Nephron (organoid): ENCODE measurements around the gene IPO5.
"Not testable (repeated sequence)": the region's sequence is repeated elsewhere in the genome, so short reads cannot be mapped to it uniquely, and the experiment has no call there.

Source experiments
- H3K27ac Mint-ChIP-seq, 3 experiments: 2 replicates each; pipeline ENCODE4 v1.8.0; 2020; ENCODE audit warnings: mixed read lengths in 3 of 3, mild to moderate bottlenecking in 2 of 3, moderate library complexity in 1 of 3
- H3K27me3 Mint-ChIP-seq: 2 replicates; pipeline ENCODE4 v1.8.0; 2021; ENCODE audit warnings: low read depth, mild to moderate bottlenecking, moderate library complexity, mixed read lengths
- H3K36me3 Mint-ChIP-seq: 2 replicates; pipeline ENCODE4 v1.8.0; 2020; ENCODE audit warnings: low read depth, mixed read lengths
- H3K4me1 Mint-ChIP-seq: 2 replicates; pipeline ENCODE4 v1.8.0; 2020; ENCODE audit warnings: mixed read lengths
- H3K4me3 Mint-ChIP-seq, 3 experiments: 2 replicates each; pipeline ENCODE4 v1.8.0; 2020; ENCODE audit warnings: mild to moderate bottlenecking in 3 of 3, mixed read lengths in 3 of 3, moderate library complexity in 2 of 3
- H3K9me3 Mint-ChIP-seq: 2 replicates; pipeline ENCODE4 v1.8.0; 2020; ENCODE audit warnings: mixed read lengths
- TF ChIP-seq, protein P1 (sequence below), 3 experiments: fragments of 200-600 bp; sonication (generic); IDR thresholded peaks; one replicate each; pipeline ENCODE4 v1.5.0; 2021; ENCODE audit warnings: antibody characterized with exemption in 3 of 3; ENCODE audit not compliant: unreplicated experiment in 3 of 3

The IPO5 gene

GRCh38 chr13:97951376-97951775, 2.1 kb upstream of the IPO5 start:
- TF ChIP-seq, protein P1, sequence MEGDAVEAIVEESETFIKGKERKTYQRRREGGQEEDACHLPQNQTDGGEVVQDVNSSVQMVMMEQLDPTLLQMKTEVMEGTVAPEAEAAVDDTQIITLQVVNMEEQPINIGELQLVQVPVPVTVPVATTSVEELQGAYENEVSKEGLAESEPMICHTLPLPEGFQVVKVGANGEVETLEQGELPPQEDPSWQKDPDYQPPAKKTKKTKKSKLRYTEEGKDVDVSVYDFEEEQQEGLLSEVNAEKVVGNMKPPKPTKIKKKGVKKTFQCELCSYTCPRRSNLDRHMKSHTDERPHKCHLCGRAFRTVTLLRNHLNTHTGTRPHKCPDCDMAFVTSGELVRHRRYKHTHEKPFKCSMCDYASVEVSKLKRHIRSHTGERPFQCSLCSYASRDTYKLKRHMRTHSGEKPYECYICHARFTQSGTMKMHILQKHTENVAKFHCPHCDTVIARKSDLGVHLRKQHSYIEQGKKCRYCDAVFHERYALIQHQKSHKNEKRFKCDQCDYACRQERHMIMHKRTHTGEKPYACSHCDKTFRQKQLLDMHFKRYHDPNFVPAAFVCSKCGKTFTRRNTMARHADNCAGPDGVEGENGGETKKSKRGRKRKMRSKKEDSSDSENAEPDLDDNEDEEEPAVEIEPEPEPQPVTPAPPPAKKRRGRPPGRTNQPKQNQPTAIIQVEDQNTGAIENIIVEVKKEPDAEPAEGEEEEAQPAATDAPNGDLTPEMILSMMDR (IDR thresholded peaks at IDR 0.05; ENCODE audit: unreplicated experiment in 3 of 3): no peak
- Mint-ChIP-seq H3K9me3 (peaks cover 4% of the 10 kb centered on the region), H3K27me3 (no peaks in the 10 kb centered on the region), H3K4me3 (no peak overlapping the region), H3K27ac (no peak overlapping the region), H3K36me3 (no peaks in the 10 kb centered on the region), H3K4me1 (no peaks in the 10 kb centered on the region)

DNA sequence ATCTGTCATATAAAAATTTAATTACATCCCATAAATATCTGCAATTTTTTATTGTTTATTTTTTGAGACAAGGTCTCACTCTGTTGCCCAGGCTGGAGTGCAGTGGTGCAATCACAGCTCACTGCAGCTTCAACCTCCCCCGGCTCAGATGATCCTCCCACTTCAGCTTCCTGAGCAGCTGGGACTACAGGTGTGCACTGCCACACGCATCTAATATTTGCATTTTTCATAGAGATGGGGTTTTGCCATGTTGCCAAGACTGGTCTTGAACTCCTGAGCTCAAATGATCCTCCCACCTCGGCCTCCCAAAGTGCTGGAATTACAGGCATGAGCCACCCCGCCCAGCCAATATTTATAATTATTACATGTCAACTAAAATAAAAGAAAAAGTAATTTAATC, 644 bp upstream of the IPO5 start:
- H3K4me1 Mint-ChIP-seq, H3K27me3 Mint-ChIP-seq, H3K27ac Mint-ChIP-seq, H3K4me3 Mint-ChIP-seq, H3K36me3 Mint-ChIP-seq, H3K9me3 Mint-ChIP-seq: not testable (repeated sequence)

DNA sequence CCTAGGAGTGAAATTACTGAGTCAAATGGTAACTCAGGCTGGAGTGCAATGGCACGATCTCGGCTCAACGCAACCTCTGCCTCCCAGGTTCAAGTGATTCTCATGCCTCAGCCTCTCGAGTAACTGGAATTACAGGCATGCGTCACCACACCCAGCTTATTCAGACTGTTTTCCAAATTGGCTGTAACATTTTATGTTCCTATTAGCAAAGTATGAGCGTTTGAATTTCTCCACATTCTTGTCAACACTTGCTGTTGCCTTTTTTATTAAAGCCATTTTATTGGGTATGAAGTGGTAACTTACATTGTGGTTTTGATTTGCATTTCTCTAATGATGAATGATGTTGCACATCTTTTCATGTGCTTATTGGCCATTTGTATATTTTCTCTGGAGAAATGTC, 7.9 kb downstream of the IPO5 start:
- H3K27me3 Mint-ChIP-seq: no peaks in the 10 kb centered on the region
- H3K9me3 Mint-ChIP-seq: no peaks in the 10 kb centered on the region
- no peak overlapping the region for H3K4me3 Mint-ChIP-seq
- H3K4me1 Mint-ChIP-seq: no peaks in the 10 kb centered on the region
- TF ChIP-seq, protein P1 (IDR thresholded peaks at IDR 0.05; ENCODE audit: unreplicated experiment in 3 of 3): no peak
- H3K36me3 Mint-ChIP-seq: no peaks in the 10 kb centered on the region
- no peak overlapping the region for H3K27ac Mint-ChIP-seq

DNA sequence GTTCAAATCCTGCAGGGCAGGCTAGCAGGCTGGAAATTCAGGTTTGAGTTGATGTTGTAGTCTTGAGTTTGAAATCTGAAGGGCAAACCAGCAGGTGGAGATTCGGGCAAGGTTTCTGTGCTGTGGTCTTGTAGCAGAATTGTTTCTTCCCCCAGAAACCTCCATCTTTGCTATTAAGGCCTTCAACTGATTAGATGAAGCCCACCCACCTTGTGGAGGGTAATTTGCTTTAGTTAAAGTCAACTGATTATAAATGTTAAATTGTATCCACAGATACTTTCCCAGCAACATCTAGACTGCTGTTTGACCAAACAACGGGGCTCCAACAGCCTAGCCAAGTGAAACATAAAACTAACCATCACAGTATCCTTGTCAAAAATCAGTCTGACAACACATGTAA, 9.4 kb downstream of the IPO5 start:
- no peaks in the 10 kb centered on the region for H3K27me3 Mint-ChIP-seq
- H3K9me3 Mint-ChIP-seq: no peaks in the 10 kb centered on the region
- H3K4me3 Mint-ChIP-seq: no peak overlapping the region
- H3K27ac Mint-ChIP-seq: no peak overlapping the region
- TF ChIP-seq, protein P1 (IDR thresholded peaks at IDR 0.05; ENCODE audit: unreplicated experiment in 3 of 3): no peak
- no peaks in the 10 kb centered on the region for H3K36me3 Mint-ChIP-seq
- H3K4me1 Mint-ChIP-seq: peaks cover 1% of the 10 kb centered on the region

DNA sequence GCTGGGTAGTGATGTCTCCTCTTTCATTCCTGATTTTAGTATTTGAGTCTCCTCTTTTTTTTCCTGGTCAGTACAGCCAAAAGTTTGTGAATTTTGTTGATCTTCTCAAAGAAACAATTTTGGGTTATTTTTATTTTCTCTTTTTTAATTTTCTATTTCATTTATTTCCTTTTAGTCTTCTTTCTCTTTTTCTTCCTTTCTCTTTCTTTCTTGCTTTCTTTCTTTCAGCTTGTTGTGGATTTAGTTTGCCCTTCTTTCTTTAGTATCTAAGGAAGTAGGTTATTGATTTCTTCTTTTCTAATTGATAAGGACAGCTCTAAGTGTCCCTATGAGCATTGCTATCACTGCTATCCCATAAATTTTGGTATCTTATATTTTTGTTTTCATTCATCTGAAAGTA, 13.8 kb downstream of the IPO5 start:
- Mint-ChIP-seq H3K36me3 (no peaks in the 10 kb centered on the region), H3K9me3 (no peaks in the 10 kb centered on the region), H3K27me3 (no peaks in the 10 kb centered on the region), H3K4me1 (peaks cover 7% of the 10 kb centered on the region), H3K27ac (no peak overlapping the region), H3K4me3 (no peak overlapping the region)
- TF ChIP-seq, protein P1 (IDR thresholded peaks at IDR 0.05; ENCODE audit: unreplicated experiment in 3 of 3): no peak

- no peaks in the 10 kb centered on the region for H3K36me3 Mint-ChIP-seq
- no peaks in the 10 kb centered on the region for H3K9me3 Mint-ChIP-seq
- H3K4me3 Mint-ChIP-seq: no peak overlapping the region
- H3K27me3 Mint-ChIP-seq: no peaks in the 10 kb centered on the region
- TF ChIP-seq, protein P1 (IDR thresholded peaks at IDR 0.05; ENCODE audit: unreplicated experiment in 3 of 3): no peak
- H3K4me1 Mint-ChIP-seq: peaks cover 7% of the 10 kb centered on the region
- H3K27ac Mint-ChIP-seq: peak overlapping the region in 2 of 3 experiments; percentile 26 to 68
Observed at GRCh38 chr13:97967948-97968347, 14.5 kb downstream of the IPO5 start.
